T-helper 1 cell treated with Interleukin-12 subunit alpha and Interleukin-12 subunit beta and Interleukin-4 antibody, amounts not matched to agents 30 ng/mL and 1 ng/mL, for 36 hours (primary cell): ENCODE data around the gene FBLN7. TPM values are rescaled to one million over a fixed set of nuclear protein-coding genes. Genes with fewer than 3 reads are reported as not detected.
"Not testable (repeated sequence)": the region's sequence is repeated elsewhere in the genome, so short reads cannot be mapped to it uniquely, and the experiment has no call there.

Experiments used
- intact Hi-C: fragments of 100-400 bp; cut with micrococcal nuclease; formaldehyde crosslinking; loops from one replicate; pipeline ENCODE4 v1.15.1; 2024
- total RNA-seq: library from RNA; stranded (reverse); gene quantifications from 2 replicates; pipeline ENCODE4 v1.2.3, GENCODE V29; 2022

Gene FBLN7
- total RNA-seq, 1 donor from 2014 or later, result 14.7 TPM

DNA sequence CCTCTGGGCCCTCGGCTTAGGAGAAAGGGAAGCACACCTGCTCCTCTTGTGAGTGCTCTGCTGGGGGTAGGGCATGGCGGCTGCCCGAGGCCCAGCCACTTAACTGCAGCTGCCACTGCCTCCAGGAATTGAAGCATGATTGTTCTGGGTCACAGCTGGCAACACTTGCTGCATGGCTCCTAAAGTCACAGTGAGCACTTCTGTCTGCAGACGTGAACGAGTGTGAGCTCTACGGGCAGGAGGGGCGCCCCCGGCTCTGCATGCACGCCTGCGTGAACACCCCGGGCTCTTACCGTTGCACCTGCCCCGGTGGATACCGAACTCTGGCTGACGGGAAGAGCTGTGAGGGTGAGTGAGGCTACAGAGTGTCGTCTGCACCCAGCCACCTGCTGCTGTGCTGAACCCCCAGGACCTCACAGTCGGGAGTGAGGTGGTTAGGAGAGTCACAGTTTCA is 44.4 kb downstream of the FBLN7 start:
- intact Hi-C loops, result loop anchor here (2.0 to 5.0 kb wide), 2 partner anchors 250 to 358 kb away; partner anchors contain the start of gene RGPD8

DNA sequence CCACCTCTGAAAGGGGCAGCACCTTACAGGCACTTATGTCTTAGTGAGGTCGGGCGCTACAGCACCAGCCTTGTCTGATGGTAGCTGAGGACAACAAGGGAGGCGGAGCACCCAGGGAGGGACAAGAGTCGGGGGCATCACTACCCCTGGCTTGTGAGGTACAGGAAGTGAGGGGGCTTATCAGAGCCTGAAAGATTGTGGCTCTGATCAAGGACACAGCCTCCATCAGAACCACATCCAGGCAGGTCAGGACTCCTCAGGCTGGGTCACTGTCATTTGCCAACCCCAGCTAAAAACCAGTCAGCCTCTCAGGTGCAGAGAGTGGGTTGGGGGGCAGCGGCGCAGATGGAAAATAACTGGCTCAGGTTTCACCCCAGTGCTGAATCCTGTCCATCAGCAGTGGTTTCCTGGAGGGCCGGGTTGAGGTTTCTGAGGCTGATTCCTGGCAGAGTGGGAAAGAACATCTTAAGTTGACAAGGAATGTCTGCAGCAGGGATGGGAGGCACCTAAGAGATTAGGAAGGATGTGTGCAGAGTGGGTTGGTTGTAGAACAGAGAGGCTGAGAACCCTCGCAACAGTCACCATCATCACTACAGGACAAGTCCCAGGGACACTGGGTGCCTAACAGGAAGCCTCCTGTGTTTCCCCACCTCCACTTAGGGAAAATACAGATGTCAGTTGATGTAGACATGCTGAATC is 45.3 kb downstream of the FBLN7 start:
- intact Hi-C loops, result loop anchor here (2.0 to 5.0 kb wide), 2 partner anchors 249 to 357 kb away; partner anchors contain the start of gene RGPD8

DNA sequence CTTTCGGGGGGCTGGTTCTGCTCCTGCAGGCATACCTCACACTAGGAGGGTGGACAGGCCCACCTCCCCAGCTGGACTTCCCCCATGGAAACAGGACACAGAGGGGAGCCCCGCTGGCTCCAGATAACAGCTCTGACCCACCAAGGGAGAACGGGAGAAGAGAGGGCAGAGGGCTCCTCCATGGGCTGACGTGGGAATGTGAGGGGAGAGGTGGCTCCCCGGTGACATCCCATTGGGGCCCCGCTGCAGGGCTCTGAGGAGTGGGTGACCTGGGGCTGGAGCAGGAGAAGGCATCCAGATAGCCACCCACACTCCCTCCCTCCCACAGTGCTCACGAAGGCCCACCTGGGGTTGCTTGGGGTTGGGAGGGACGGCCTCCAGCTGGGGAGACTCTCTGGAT is 45.9 kb downstream of the FBLN7 start:
- intact Hi-C loops, result loop anchor here (5.0 kb wide), 1 partner anchor 248 kb away; the partner anchor contains the start of gene RGPD8

- intact Hi-C loops, result loop anchor here (5.0 kb wide), 4 partner anchors 63 to 1328 kb away; partner anchors contain the start of genes CKAP2L and TTL
Measured at GRCh38 chr2:112185131-112185530, 46.9 kb downstream of the FBLN7 start.

- intact Hi-C loops, result loop anchor here (5.0 kb wide), 4 partner anchors 65 to 1330 kb away; partner anchors contain the start of genes CKAP2L and TTL
Measured at GRCh38 chr2:112187046-112187715, 49.0 kb downstream of the FBLN7 start.

GRCh38 chr2:112187805-112188596 is 49.8 kb downstream of the FBLN7 start:
- intact Hi-C loops, result loop anchor here (1.0 to 5.0 kb wide), 10 partner anchors 16 to 1331 kb away; partner anchors contain the start of genes CHCHD5, CKAP2L, SLC20A1 and TTL

DNA sequence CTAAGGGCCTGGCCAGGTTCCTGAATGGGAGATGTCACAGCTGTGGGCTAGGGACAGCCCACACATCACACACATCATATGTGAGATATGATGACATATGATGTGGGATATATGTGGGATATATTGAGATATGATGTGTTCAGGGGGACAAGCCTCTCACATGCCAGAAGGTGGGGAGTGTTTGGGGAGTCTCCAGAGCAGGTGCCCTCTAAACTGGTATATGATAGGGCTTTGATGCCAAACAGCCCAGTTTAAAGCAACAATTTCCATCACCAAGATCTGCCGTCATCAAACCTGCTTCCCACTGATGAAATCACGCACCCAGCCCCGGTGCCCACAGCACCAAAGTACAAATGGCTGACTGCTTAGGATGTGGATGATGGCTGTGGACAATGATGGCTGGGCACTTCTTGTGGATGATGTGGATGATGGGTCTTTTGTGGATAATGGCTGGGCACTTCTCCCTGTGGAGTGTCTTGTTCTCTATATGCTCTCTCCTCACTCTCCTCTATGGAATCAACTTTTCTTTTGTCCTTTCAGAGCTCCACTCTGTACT is 50.9 kb downstream of the FBLN7 start:
- intact Hi-C loops, result loop anchor here (5.0 kb wide), 4 partner anchors 67 to 1332 kb away; partner anchors contain the start of genes CKAP2L and TTL

GRCh38 chr2:112194028-112194427 is 55.8 kb downstream of the FBLN7 start:
- intact Hi-C loops, result no loop called here

- intact Hi-C loops, result no loop called here
Measured at GRCh38 chr2:112194482-112194881, 56.3 kb downstream of the FBLN7 start.

GRCh38 chr2:112195167-112195766 is 57.1 kb downstream of the FBLN7 start:
- intact Hi-C loops, result no loop called here

GRCh38 chr2:112195950-112196349 is 57.8 kb downstream of the FBLN7 start:
- intact Hi-C loops, result no loop called here

- intact Hi-C loops, result no loop called here
Measured at GRCh38 chr2:112197868-112198267, 59.7 kb downstream of the FBLN7 start.

DNA sequence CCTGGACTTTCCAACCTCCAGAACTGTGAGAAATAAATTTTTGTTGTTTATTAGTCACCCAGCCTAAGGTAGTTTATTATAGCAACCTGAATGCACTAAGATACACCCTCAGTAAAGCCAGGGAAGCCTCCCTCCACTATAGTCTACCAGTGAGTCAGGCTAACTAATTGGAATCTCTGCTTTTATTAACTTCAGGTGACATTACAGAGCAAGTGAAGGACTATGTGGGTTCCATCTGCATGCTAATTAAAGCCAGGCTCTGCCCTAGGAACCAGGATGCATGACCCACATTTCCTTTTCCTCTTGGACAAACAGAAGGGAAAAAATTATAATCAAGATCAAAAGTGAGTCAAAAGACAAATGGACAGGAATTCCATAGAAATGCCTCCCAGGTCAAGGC is 60.6 kb downstream of the FBLN7 start:
- intact Hi-C loops, result no loop called here

DNA sequence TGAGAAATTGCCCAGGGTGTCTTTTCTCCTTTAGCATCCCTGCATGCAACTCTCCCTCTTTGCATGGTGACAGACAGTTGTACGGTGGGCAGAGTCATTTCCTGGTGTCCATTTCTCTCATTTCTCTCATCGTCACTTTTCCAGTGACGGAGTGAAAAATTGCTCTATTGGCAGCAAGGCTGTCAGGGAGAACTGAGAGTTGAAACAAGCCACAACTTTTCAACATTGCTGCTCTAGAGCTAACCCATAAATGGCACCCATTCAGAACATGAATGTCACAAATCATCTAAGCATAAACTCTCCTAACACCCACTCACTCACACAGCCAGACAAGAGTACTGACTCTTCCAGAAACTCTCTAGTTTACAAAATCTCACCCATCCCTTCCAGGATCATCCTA is 61.0 kb downstream of the FBLN7 start:
- intact Hi-C loops, result no loop called here

DNA sequence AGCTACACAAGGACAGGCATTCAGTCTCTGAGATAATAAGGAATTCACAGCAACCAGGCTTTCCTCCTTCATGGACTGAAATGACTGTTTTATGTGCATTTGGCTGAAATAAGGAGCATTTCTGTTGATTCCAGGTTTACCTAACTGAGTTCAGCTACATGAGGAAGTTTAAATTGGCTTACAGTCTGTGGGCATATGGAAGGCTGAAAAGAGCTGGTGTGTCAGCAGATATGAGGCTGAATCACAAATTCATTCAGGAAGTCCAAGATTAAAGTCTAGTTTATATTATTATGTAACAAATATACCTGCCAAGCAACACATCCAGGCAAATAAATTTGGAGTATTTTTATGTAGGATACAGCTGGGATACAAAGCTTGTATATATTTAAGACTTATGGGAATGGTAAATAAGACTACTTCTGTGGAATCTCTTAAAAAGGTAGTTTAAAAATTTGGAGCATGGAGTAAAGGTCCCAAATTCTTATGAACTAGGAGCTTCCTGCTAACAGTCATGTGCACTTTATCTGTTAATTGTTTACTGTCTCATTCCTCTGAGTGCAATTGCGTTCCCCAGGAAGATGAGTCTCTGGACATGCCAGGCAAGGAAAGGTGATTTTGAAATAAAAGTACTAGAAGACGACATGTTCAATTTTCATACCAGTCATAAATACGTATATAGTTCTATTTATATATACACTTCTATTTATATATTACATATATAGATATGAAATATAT is 63.7 kb downstream of the FBLN7 start:
- intact Hi-C loops, result no loop called here

GRCh38 chr2:112204411-112204810 is 66.2 kb downstream of the FBLN7 start:
- intact Hi-C loops, result loop anchor here (1.0 kb wide), 1 partner anchor 16 kb away; no protein-coding TSS in a partner anchor

DNA sequence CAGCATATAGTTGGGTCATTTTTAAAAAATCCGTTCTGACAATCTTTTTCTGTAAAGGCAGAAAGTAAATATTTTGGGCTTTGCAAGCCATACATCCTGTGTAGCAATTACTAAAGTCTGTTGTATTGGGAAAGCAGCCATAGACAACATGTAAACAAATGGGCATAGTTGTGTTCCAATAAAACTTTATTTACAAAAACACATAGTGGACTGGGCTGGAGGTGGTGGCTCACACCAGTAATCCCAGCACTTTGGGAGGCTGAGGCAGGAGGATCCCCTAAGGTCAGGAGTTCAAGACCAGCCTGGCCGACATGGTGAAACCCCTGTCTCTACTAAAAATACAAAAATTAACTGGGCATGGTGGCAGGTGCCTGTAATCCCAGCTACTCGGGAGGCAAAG is 69.7 kb downstream of the FBLN7 start:
- intact Hi-C loops, result not testable (repeated sequence)

GRCh38 chr2:112216167-112216566 is 78.0 kb downstream of the FBLN7 start:
- intact Hi-C loops, result no loop called here

DNA sequence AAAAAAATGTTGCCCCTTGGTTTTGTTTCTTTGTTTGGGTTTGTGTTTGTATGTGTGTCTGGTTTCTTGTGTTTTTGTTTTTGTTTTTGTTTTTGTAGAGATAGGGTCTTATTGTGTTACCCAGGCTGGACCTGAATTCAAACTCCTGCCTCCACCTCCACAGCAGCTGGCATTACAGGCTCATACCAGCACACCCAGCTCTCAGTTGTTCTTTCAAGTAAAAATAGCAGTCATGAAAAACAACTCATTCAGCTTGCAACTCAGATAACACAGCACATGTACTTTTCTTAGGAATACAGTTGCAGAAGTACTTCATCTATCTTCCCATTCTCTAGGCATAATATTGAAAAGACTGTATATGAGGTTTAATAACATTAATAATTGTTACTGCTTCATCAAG is 79.7 kb downstream of the FBLN7 start:
- intact Hi-C loops, result no loop called here

DNA sequence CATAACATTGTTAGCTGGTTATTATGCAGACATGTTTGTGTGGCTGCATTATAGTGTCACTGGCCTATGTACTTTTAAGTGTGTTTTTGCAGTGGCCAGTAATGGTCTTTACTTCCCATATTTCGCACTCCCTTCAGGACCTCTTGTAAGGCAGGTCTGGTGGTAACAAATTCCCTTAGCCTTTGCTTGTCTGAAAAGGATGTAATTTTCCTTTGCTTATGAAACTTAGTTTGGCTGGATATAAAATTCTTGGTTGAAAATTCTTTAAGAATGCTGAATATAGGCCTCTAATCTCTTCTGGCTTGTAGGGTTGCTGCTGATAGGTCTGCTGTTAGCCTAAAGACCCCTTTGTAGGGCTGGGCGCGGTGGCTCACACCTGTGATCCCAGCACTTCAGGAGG is 82.0 kb downstream of the FBLN7 start:
- intact Hi-C loops, result no loop called here
